GM12891 (cell line): ENCODE measurements around the gene RNF217. TPM values are rescaled to one million over a fixed set of nuclear protein-coding genes. Genes with fewer than 3 reads are reported as not detected.
"Not testable (repeated sequence)": the region's sequence is repeated elsewhere in the genome, so short reads cannot be mapped to it uniquely, and the experiment has no call there.

Experiments
- DNase-seq: peaks from one replicate; pipeline ENCODE4 v3.0.0; 2011; ENCODE audit warnings: low spot score; ENCODE audit not compliant: insufficient read length
- FAIRE-seq: peaks from 2 replicates; lab custom pipeline; 2011; peaks lifted over from hg19 to GRCh38; lab: Jason Lieb, UNC
- PAX5 ChIP-seq: IDR thresholded peaks from 2 replicates; pipeline ENCODE4 v1.6.1; 2011; ENCODE audit warnings: low read length, moderate library complexity, mild to moderate bottlenecking; ENCODE audit not compliant: insufficient read depth, severe bottlenecking
- POLR2A ChIP-seq: IDR thresholded peaks from 2 replicates; pipeline ENCODE4 v1.6.1; 2011; ENCODE audit warnings: low read depth, low read length, control low read depth
- POLR2AphosphoS5 ChIP-seq: IDR thresholded peaks from 2 replicates; pipeline ENCODE4 v1.6.1; 2011; ENCODE audit warnings: low read depth, low read length, control low read depth
- POU2F2 ChIP-seq: IDR thresholded peaks from 2 replicates; pipeline ENCODE4 v1.6.1; 2011; ENCODE audit warnings: low read depth, mild to moderate bottlenecking, control low read depth, low read length, moderate library complexity
- SPI1 ChIP-seq: IDR thresholded peaks from 2 replicates; pipeline ENCODE4 v1.6.1; 2011; ENCODE audit warnings: low read depth, low read length, control low read depth
- TAF1 ChIP-seq: IDR thresholded peaks from 2 replicates; pipeline ENCODE4 v1.6.1; 2011; ENCODE audit warnings: low read depth, low read length, control low read depth
- polyA plus RNA-seq: library from polyadenylated mRNA; unstranded; fragments of >200 nt; gene quantifications from one replicate; pipeline ENCODE4 v1.2.1, GENCODE V29; 2012; ENCODE audit warnings: low read depth, missing spikeins, inconsistent platforms; ENCODE audit not compliant: missing spikeins

Gene RNF217, protein sequence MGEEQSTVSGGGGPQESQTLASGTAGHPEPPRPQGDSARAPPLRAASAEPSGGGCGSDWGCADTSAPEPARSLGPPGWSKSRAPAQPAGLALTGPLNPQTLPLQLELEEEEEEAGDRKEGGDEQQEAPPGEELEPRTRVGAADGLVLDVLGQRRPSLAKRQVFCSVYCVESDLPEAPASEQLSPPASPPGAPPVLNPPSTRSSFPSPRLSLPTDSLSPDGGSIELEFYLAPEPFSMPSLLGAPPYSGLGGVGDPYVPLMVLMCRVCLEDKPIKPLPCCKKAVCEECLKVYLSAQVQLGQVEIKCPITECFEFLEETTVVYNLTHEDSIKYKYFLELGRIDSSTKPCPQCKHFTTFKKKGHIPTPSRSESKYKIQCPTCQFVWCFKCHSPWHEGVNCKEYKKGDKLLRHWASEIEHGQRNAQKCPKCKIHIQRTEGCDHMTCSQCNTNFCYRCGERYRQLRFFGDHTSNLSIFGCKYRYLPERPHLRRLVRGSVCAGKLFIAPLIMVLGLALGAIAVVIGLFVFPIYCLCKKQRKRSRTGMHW
- polyA plus RNA-seq, result not detected

DNA sequence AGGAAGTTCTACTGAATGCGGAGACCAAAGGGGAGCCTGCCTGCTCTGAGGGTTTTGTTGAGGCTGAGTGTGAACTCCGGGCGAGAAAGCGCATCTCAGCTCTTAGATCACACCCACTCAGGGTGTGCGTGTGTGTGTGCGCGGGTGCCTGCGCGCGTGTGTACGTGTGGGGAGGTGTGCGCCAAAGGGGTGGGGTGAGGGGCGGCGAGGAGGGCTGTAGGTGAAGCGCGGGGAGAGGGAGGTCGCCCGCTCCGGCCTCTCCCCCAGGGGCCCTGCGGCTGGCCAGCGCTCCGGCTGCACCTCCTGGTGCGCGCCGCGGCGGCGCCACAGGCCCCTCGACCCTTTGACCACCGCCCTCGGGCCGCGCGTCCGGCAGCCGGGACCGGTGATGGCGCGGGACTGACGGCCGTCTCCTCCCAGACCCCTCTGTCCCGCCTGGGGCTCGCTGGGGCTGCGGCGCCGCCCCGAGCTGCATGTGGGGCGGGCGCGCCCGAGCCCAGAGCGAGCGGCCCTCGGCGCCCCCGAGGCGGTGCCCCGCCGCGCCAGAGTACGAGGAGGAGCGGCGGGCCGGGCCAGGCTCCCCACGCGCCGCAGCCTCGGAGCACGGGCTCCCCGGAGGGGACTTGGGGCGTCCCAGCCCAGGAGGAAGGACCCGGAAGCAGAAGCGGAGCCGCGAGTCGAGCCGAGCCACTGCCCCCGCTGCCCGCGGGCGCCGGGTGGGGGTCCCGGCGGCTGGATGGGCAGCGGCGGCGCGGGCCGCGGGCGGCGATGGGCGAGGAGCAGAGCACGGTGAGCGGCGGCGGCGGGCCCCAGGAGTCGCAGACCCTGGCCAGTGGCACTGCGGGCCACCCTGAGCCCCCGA is at the start of gene RNF217:
RNF217 (plus strand) TSS at position 661 of the 862 bp plus-strand sequence; CDS start at position 769, 108 bp downstream.
- TF ChIP-seq SPI1 (no peak), POLR2A (no peak), PAX5 (no peak)
- peak; percentile 10 for DNase-seq
- FAIRE-seq, result no peak

DNA sequence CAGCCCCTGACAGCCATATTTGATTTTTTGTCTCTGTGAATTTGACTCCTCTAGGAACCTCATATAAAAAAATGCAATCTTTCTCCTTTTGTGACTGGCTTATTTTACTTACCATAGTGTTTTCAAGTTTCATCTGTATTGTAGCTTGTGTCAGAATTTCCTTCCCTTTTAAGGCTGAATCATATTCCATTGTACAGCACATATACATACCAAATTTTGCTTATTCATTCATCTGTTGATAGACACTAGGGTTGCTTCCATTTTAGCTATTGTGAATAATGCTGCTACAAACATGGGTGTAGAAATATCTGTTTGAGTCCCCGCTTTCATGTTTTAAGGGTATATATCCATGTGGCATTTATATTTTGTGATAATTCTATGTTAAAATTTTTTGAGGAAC is 49.2 kb upstream of the RNF217 start:
- TF ChIP-seq SPI1, result no peak
- TF ChIP-seq POLR2AphosphoS5, result no peak
- TF ChIP-seq TAF1, result no peak
- no peak for TF ChIP-seq POLR2A
- no peak for TF ChIP-seq POU2F2
- TF ChIP-seq PAX5, result no peak
- DNase-seq, result no peak
- FAIRE-seq, result no peak

DNA sequence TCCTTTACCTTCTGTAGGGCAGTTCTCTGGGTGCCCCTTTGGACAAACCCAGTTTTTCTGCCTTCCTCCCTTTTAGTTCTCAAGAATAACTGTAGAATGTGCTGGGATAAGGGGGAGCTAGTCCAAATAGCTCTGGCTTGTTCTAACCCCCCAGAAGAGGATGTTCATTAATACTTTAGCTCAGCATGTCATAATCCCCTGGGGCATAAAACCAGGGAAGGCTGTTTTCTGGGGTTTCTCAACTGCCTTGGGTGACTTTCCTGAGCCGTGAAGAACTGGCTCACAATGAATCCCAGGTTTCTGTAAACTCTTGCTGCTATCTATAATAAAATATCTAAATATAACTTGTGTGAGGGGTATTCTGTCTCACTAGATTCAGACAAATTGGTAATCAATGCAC is 44.5 kb upstream of the RNF217 start:
- DNase-seq (no peak), FAIRE-seq (no peak)
- no peak for TF ChIP-seq POLR2A
- no peak for TF ChIP-seq POU2F2
- TF ChIP-seq TAF1, result no peak
- TF ChIP-seq PAX5, result no peak
- TF ChIP-seq POLR2AphosphoS5, result no peak
- no peak for TF ChIP-seq SPI1

DNA sequence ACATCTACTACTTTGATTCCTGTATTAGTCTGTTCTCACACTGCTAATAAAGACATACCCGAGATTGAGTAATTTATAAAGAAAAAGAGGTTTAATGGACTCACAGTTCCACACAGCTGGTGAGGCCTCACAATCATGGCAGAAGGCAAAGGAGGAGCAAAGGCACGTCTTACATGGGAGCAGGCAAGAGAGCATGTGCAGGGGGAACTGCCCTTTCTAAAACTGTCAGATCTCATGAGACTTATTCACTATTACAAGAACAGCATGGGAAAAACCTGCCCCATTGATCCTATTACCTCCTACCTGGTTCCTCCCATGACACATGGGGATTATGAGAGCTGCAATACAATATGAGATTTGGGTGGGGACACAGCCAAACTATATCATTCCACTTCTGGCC is 42.5 kb upstream of the RNF217 start:
- FAIRE-seq, DNase-seq: not testable (repeated sequence)

DNA sequence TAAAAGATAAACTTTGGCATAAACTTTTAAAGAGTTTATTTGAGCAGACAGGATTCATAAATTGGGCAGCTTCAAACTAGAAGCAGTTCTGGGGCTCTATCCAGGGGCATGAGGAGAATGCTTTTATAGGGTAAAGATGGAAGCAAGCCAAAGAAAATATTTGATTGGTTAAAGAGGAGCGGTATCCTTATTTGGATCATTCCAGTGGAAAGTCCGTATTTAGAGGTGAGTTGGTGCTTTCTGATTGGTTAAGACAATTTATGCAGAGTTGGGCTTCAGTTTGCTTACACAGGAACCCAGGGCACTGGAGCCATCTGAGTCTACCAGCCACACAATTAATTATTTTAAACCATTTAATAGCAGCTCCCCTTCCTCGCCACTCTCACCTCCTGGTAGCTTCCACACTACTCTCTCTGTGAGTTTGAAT is 37.9 kb upstream of the RNF217 start:
- no peak for FAIRE-seq
- TF ChIP-seq POLR2AphosphoS5 (no peak), POLR2A (no peak), PAX5 (no peak), SPI1 (no peak), POU2F2 (no peak), TAF1 (no peak)
- DNase-seq, result no peak

DNA sequence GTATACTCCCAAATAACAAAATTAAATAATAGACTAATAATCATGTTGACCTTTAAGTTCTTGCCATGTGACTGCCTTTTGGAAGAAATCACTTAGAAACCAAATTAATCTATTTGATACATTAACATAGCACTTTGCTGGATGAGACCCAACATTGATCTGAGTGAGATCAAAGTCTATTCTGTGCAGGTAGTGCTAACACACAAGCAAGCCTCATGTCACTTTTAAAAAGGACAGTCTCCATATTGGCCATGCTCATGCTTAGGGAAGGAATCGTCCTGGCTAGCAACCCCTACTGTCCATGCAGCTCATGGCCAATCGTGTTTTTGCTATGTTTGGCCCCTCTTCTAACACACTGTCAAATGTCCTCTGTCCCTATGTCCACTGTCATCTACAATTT is 35.8 kb upstream of the RNF217 start:
- TF ChIP-seq POLR2AphosphoS5, result no peak
- no peak for TF ChIP-seq POLR2A
- no peak for TF ChIP-seq PAX5
- no peak for TF ChIP-seq POU2F2
- TF ChIP-seq SPI1, result no peak
- no peak for TF ChIP-seq TAF1
- DNase-seq (no peak), FAIRE-seq (no peak)

DNA sequence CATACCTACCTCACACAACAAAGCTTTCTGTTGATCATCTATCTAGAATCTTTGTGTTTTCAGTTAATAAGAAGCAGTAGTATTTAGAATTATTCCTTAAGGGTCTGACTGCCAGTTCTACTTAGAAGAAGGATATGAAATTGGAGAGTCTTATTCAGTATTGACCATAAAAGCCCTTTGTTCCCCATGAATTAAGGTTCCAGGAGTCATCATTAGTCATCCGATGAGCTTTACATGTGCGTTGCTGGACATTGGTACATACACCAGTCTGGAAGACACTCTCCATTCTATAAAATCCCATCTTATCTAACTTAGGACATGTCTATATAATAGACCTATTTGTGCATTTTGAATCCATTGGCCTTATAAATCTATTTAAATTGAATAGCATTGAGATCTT is 34.4 kb upstream of the RNF217 start:
- TF ChIP-seq PAX5 (no peak), TAF1 (no peak), POU2F2 (no peak), SPI1 (no peak), POLR2AphosphoS5 (no peak), POLR2A (no peak)
- FAIRE-seq, result no peak
- no peak for DNase-seq

DNA sequence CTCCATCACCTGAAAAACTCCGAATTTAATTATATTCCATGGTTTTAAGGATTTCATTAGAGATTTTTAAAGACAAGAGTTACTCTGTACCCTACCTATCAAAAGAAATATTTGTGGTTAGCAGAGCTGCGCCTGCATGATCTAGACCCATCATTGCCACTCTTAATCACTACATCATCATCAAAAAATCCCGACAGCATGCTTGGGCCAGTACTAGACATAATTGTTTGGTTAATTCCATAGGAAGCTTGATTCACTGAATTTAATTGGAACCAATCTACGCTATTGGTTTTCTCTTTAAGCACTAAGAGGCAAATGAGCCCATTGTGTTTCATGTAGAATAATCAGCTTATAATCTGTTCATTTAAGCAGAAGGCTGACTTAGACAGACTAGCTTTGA is 33.4 kb upstream of the RNF217 start:
- FAIRE-seq, result no peak
- TF ChIP-seq POLR2A, result no peak
- no peak for DNase-seq

DNA sequence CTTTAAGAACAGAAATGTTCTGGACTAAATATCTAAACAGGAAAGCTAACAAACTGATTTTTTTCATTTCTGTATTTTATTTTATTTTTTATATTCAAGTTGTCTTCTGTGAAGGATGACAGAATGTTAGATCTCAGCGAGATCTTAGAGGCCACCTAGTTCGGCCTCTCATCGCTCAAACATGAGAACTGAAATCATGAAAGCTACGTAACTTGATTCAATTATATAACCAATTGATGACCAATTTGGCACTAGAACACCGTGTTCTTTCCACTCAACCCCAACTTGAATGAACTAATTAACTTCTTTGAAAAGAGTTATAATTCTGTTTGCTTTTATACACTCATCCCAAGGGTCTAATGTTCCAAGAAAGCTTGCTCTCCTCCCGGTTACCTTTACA is 24.6 kb upstream of the RNF217 start:
- TF ChIP-seq TAF1, result no peak
- no peak for TF ChIP-seq POLR2A
- no peak for TF ChIP-seq SPI1
- no peak for TF ChIP-seq PAX5
- no peak for TF ChIP-seq POU2F2
- TF ChIP-seq POLR2AphosphoS5, result no peak
- FAIRE-seq (no peak), DNase-seq (no peak)

DNA sequence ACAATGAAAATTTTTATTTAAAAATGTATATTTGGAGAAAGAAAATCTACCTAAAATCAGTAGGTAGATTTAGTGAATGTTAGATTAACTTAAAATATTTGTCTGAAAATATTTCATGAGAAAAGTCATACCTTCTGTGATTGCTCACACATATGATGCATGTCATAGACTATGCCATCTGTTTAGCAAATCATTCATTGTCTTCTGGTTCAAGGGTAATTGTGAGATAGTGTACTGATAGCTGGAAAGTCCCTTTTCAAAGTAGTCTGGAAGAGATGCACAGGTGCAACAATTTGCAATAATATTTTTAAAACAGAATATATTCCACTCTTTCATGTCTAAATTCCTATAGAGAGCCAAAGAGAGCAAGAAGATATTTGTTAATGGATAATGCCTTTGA is 21.0 kb upstream of the RNF217 start:
- FAIRE-seq (no peak), DNase-seq (no peak)
- TF ChIP-seq POU2F2 (no peak), POLR2A (no peak), PAX5 (no peak), SPI1 (no peak), TAF1 (no peak), POLR2AphosphoS5 (no peak)

DNA sequence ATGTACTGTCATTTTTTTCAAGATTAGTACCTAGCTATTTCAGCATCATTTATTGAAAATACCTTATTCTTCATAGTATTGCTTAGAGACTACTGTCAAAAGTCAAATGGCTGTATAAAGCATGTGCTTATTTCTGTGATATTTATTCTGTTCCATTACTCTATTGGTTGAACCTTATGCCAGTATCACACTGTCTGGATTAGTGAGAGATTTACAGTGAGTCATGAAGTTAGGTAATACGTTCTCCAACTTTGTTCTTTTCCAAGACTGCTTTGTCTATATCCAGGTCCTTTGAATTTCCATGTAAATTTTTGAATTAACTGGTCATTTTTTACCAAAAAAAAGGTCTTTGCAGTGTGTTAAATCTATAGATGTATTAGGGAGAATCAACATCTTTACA is 18.6 kb upstream of the RNF217 start:
- no peak for TF ChIP-seq POLR2A
- TF ChIP-seq SPI1, result no peak
- no peak for TF ChIP-seq POLR2AphosphoS5
- no peak for TF ChIP-seq PAX5
- TF ChIP-seq POU2F2, result no peak
- no peak for TF ChIP-seq TAF1
- no peak for DNase-seq
- no peak for FAIRE-seq
